ENCODE data around the gene ZNF778.

The ZNF778 gene

GRCh38 chr16:89217388-89218191 lies at the start of gene ZNF778 (continued):
- no peak for TF ChIP-seq SCRT2 (tag by site-specific recombination; IDR thresholded peaks at IDR 0.05)
- no peak for TF ChIP-seq ZNF426 (tag by site-specific recombination; IDR thresholded peaks at IDR 0.05)
- no peak for TF ChIP-seq ZNF792 (tag by site-specific recombination; IDR thresholded peaks at IDR 0.05)
- TF ChIP-seq ZNF639 (tag by site-specific recombination; IDR thresholded peaks at IDR 0.05) = no peak
- peak; percentile 71; the same call in 1 of the 2 replicates for TF ChIP-seq KLF10 (tag by site-specific recombination; IDR thresholded peaks at IDR 0.05)
- TF ChIP-seq, protein P1, sequence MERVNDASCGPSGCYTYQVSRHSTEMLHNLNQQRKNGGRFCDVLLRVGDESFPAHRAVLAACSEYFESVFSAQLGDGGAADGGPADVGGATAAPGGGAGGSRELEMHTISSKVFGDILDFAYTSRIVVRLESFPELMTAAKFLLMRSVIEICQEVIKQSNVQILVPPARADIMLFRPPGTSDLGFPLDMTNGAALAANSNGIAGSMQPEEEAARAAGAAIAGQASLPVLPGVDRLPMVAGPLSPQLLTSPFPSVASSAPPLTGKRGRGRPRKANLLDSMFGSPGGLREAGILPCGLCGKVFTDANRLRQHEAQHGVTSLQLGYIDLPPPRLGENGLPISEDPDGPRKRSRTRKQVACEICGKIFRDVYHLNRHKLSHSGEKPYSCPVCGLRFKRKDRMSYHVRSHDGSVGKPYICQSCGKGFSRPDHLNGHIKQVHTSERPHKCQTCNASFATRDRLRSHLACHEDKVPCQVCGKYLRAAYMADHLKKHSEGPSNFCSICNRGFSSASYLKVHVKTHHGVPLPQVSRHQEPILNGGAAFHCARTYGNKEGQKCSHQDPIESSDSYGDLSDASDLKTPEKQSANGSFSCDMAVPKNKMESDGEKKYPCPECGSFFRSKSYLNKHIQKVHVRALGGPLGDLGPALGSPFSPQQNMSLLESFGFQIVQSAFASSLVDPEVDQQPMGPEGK (tag by site-specific recombination; IDR thresholded peaks at IDR 0.05) = peak; percentile 50
- TF ChIP-seq ZNF19 (tag by site-specific recombination; IDR thresholded peaks at IDR 0.05; ENCODE audit: low read depth) = no peak
- peak; percentile 16; the same call in 1 of the 2 replicates for TF ChIP-seq ZFP69B (tag by site-specific recombination; IDR thresholded peaks at IDR 0.05)
- no peak for TF ChIP-seq ZNF214 (tag by site-specific recombination; IDR thresholded peaks at IDR 0.05; ENCODE audit: borderline replicate concordance)
- TF ChIP-seq ZNF138 (tag by site-specific recombination; IDR thresholded peaks at IDR 0.05; ENCODE audit: borderline replicate concordance) = no peak
- peak; percentile 89 for TF ChIP-seq KLF9 (tag by site-specific recombination; IDR thresholded peaks at IDR 0.05; ENCODE audit: low read depth)
- TF ChIP-seq REPIN1 (tag by site-specific recombination; IDR thresholded peaks at IDR 0.05; ENCODE audit: low read depth) = peak; percentile 39; the same call in 1 of the 2 replicates
- no peak for TF ChIP-seq ZNF350 (tag by site-specific recombination; IDR thresholded peaks at IDR 0.05)
- TF ChIP-seq YY2 (tag by site-specific recombination; IDR thresholded peaks at IDR 0.05) = no peak
- peak; percentile 48; the same call in 1 of the 2 replicates for TF ChIP-seq ZNF600 (tag by site-specific recombination; IDR thresholded peaks at IDR 0.05)
- TF ChIP-seq, protein P2, sequence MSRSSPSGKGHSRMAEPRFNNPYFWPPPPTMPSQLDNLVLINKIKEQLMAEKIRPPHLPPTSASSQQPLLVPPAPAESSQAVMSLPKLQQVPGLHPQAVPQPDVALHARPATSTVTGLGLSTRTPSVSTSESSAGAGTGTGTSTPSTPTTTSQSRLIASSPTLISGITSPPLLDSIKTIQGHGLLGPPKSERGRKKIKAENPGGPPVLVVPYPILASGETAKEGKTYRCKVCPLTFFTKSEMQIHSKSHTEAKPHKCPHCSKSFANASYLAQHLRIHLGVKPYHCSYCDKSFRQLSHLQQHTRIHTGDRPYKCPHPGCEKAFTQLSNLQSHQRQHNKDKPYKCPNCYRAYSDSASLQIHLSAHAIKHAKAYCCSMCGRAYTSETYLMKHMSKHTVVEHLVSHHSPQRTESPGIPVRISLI (tag by site-specific recombination; IDR thresholded peaks at IDR 0.05) = no peak
- no peak for TF ChIP-seq ZNF266 (tag by site-specific recombination; IDR thresholded peaks at IDR 0.05; ENCODE audit: low read depth)
- TF ChIP-seq, protein P3, sequence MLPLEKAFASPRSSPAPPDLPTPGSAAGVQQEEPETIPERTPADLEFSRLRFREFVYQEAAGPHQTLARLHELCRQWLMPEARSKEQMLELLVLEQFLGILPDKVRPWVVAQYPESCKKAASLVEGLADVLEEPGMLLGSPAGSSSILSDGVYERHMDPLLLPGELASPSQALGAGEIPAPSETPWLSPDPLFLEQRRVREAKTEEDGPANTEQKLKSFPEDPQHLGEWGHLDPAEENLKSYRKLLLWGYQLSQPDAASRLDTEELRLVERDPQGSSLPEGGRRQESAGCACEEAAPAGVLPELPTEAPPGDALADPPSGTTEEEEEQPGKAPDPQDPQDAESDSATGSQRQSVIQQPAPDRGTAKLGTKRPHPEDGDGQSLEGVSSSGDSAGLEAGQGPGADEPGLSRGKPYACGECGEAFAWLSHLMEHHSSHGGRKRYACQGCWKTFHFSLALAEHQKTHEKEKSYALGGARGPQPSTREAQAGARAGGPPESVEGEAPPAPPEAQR (tag by site-specific recombination; IDR thresholded peaks at IDR 0.05) = no peak
- no peak for TF ChIP-seq ZNF112 (tag by site-specific recombination; IDR thresholded peaks at IDR 0.05)
- no peak for TF ChIP-seq HIC1 (tag by site-specific recombination; IDR thresholded peaks at IDR 0.05)
- TF ChIP-seq, protein P4, sequence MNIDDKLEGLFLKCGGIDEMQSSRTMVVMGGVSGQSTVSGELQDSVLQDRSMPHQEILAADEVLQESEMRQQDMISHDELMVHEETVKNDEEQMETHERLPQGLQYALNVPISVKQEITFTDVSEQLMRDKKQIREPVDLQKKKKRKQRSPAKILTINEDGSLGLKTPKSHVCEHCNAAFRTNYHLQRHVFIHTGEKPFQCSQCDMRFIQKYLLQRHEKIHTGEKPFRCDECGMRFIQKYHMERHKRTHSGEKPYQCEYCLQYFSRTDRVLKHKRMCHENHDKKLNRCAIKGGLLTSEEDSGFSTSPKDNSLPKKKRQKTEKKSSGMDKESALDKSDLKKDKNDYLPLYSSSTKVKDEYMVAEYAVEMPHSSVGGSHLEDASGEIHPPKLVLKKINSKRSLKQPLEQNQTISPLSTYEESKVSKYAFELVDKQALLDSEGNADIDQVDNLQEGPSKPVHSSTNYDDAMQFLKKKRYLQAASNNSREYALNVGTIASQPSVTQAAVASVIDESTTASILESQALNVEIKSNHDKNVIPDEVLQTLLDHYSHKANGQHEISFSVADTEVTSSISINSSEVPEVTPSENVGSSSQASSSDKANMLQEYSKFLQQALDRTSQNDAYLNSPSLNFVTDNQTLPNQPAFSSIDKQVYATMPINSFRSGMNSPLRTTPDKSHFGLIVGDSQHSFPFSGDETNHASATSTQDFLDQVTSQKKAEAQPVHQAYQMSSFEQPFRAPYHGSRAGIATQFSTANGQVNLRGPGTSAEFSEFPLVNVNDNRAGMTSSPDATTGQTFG (tag by site-specific recombination; IDR thresholded peaks at IDR 0.05; ENCODE audit: borderline replicate concordance) = no peak
- TF ChIP-seq ZNF335 (tag by site-specific recombination; conservative IDR thresholded peaks at IDR 0.05) = peak; percentile 67; the same call in 1 of the 2 replicates
- TF ChIP-seq ZFP41 (tag by site-specific recombination; IDR thresholded peaks at IDR 0.05; ENCODE audit: borderline replicate concordance) = no peak
- peak; percentile 95 for TF ChIP-seq ZBTB11 (tag by site-specific recombination; conservative IDR thresholded peaks at IDR 0.05; ENCODE audit: low read depth)
